Measurements from ENCODE around the gene IER3. TPM values are rescaled to one million over a fixed set of nuclear protein-coding genes. Genes with fewer than 3 reads are reported as not detected.

Gene IER3
- total and polyA plus RNA-seq, 2 of the 13 experiments (the other 11 are each of a cell fraction or from before 2014, with no cell fraction given), result 51.1 to 131 TPM

- TF ChIP-seq, protein P1, sequence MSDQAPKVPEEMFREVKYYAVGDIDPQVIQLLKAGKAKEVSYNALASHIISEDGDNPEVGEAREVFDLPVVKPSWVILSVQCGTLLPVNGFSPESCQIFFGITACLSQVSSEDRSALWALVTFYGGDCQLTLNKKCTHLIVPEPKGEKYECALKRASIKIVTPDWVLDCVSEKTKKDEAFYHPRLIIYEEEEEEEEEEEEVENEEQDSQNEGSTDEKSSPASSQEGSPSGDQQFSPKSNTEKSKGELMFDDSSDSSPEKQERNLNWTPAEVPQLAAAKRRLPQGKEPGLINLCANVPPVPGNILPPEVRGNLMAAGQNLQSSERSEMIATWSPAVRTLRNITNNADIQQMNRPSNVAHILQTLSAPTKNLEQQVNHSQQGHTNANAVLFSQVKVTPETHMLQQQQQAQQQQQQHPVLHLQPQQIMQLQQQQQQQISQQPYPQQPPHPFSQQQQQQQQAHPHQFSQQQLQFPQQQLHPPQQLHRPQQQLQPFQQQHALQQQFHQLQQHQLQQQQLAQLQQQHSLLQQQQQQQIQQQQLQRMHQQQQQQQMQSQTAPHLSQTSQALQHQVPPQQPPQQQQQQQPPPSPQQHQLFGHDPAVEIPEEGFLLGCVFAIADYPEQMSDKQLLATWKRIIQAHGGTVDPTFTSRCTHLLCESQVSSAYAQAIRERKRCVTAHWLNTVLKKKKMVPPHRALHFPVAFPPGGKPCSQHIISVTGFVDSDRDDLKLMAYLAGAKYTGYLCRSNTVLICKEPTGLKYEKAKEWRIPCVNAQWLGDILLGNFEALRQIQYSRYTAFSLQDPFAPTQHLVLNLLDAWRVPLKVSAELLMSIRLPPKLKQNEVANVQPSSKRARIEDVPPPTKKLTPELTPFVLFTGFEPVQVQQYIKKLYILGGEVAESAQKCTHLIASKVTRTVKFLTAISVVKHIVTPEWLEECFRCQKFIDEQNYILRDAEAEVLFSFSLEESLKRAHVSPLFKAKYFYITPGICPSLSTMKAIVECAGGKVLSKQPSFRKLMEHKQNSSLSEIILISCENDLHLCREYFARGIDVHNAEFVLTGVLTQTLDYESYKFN (CRISPR knock-in tag; conservative IDR thresholded peaks at IDR 0.05), result no peak
- TF ChIP-seq SNRNP70 (IDR thresholded peaks at IDR 0.05; ENCODE audit: low read depth, low read length) (no peak), ZNF263 (CRISPR knock-in tag; IDR thresholded peaks at IDR 0.05) (no peak), ZNF260 (CRISPR knock-in tag; IDR thresholded peaks at IDR 0.05; ENCODE audit: borderline replicate concordance, low read depth) (no peak), RBM22 (optimal IDR thresholded peaks at IDR 0.05; ENCODE audit: low read length) (peak; percentile 97), KDM5B (CRISPR knock-in tag; IDR thresholded peaks at IDR 0.05; ENCODE audit: borderline replicate concordance) (peak; percentile 82), GMEB1 (CRISPR knock-in tag; IDR thresholded peaks at IDR 0.05; ENCODE audit: borderline replicate concordance) (no peak), POLR2G (IDR thresholded peaks at IDR 0.05; ENCODE audit: low read depth, low read length) (peak; percentile 81), ZSCAN30 (CRISPR knock-in tag; IDR thresholded peaks at IDR 0.05) (no peak), ATF6 (CRISPR knock-in tag; conservative IDR thresholded peaks at IDR 0.05) (no peak), ATM (IDR thresholded peaks at IDR 0.05; ENCODE audit: borderline replicate concordance) (no peak), FOSL2 (CRISPR knock-in tag; IDR thresholded peaks at IDR 0.05) (no peak; the same call in 1 of the 2 replicates), ZNF580 (CRISPR knock-in tag; IDR thresholded peaks at IDR 0.05; ENCODE audit: borderline replicate concordance, low read depth) (peak; percentile 51; the same call in 1 of the 2 replicates), REL (CRISPR knock-in tag; conservative IDR thresholded peaks at IDR 0.05) (no peak), ERF (CRISPR knock-in tag; IDR thresholded peaks at IDR 0.05) (peak; percentile 63; the same call in 1 of the 2 replicates), ZNF543 (CRISPR knock-in tag; IDR thresholded peaks at IDR 0.05) (no peak)
- TF ChIP-seq, protein P2, sequence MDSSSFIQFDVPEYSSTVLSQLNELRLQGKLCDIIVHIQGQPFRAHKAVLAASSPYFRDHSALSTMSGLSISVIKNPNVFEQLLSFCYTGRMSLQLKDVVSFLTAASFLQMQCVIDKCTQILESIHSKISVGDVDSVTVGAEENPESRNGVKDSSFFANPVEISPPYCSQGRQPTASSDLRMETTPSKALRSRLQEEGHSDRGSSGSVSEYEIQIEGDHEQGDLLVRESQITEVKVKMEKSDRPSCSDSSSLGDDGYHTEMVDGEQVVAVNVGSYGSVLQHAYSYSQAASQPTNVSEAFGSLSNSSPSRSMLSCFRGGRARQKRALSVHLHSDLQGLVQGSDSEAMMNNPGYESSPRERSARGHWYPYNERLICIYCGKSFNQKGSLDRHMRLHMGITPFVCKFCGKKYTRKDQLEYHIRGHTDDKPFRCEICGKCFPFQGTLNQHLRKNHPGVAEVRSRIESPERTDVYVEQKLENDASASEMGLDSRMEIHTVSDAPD (CRISPR knock-in tag; IDR thresholded peaks at IDR 0.05), result no peak; the same call in 1 of the 2 replicates
- TF ChIP-seq, protein P3, sequence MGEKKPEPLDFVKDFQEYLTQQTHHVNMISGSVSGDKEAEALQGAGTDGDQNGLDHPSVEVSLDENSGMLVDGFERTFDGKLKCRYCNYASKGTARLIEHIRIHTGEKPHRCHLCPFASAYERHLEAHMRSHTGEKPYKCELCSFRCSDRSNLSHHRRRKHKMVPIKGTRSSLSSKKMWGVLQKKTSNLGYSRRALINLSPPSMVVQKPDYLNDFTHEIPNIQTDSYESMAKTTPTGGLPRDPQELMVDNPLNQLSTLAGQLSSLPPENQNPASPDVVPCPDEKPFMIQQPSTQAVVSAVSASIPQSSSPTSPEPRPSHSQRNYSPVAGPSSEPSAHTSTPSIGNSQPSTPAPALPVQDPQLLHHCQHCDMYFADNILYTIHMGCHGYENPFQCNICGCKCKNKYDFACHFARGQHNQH (CRISPR knock-in tag; IDR thresholded peaks at IDR 0.05), result peak; percentile 76
These were observed 22.9 kb downstream of the IER3 start (continued) for GRCh38 chr6:30721198-30722024.
